HG02571 (cell line): ENCODE measurements around the gene CELF4.

Source experiments
- ATAC-seq: cut with Tn5 transposase; IDR thresholded peaks from one replicate; pipeline ENCODE4 v1.9.1; 2021; ENCODE audit warnings: mild to moderate bottlenecking, moderate library complexity; ENCODE audit not compliant: unreplicated experiment

Gene CELF4

DNA sequence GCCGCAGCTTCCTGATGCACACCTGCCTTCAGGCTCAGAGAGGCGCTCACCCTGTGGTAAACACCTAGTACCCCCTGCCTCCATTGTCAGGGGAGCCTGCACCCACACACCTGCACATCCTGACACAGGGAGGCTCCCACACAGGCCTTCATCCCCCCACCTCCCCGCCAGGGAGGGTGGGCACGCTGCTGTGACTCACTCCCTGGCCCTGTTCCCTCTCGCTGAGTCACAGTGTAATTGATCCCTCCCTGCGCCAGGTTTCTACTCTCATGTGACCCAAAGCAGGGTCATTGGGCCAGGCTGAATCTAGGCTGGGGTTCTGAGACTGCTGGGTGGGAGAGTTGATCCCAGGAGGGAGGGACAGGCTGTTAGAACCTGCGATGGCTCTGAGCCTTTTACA is 8.5 kb upstream of the CELF4 start:
- ATAC-seq, result no peak

- no peak for ATAC-seq
Observed at GRCh38 chr18:37572736-37573135, 7.1 kb upstream of the CELF4 start.

DNA sequence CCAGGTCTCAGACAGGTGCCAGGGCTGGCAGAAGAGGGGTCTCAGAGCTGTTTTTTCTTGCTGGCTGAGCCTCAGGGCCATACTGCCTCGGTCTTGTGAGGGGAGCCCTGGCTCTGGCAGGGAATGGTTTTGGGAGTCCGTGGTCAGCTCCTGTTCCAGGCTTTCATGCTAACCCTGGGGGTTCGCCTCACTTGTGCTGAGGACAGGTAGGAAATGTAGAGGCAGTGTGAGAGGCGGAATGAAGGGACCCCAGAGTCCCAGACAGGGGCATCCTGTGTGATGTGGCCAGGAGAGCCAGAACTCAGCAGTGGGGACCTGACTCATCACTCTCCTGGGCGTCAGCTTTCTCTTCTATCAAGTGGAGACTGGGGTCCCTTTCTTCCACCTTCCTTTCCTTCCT is 5.7 kb upstream of the CELF4 start:
- no peak for ATAC-seq

DNA sequence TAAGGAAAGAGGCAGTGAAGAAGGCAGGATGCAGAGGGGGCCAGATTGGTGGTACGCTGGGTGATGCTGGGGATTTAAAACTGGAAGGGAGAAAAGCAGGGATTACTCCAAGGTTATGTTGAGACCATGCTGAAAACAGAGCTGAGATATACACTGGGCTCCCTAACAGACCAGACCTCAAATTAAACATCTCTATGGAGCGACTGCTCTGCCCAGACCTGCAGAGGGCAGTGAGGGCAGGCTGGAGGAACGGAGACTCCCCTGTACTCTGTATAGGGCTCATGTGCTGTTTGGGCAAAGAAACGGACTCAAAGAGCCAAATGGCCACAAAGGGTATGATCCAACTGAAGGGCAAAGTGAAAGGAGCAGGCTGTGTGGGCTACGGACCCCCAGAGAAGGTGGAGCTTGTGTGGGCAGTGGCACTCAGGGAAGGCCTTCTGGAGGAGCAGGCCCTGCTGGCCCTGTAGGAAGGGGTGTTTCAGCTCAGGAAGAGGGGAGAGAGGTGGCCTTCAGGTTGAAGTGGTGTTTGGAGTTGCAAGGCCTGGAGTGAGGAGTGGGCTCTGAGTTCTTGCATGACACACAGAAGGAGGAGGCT is 4.8 kb upstream of the CELF4 start:
- ATAC-seq, result no peak

- no peak for ATAC-seq
Observed at GRCh38 chr18:37568671-37569070, 3.1 kb upstream of the CELF4 start.

- no peak for ATAC-seq
Observed at GRCh38 chr18:37567994-37568359, 2.4 kb upstream of the CELF4 start.

- ATAC-seq, result no peak
Observed at GRCh38 chr18:37567061-37567993, 1.7 kb upstream of the CELF4 start.

- ATAC-seq, result no peak
Observed at GRCh38 chr18:37566479-37567060, 972 bp upstream of the CELF4 start.

GRCh38 chr18:37565977-37566478 is 430 bp upstream of the CELF4 start:
- ATAC-seq, result no peak

- no peak for ATAC-seq
Observed at GRCh38 chr18:37564711-37565100, 892 bp downstream of the CELF4 start.

DNA sequence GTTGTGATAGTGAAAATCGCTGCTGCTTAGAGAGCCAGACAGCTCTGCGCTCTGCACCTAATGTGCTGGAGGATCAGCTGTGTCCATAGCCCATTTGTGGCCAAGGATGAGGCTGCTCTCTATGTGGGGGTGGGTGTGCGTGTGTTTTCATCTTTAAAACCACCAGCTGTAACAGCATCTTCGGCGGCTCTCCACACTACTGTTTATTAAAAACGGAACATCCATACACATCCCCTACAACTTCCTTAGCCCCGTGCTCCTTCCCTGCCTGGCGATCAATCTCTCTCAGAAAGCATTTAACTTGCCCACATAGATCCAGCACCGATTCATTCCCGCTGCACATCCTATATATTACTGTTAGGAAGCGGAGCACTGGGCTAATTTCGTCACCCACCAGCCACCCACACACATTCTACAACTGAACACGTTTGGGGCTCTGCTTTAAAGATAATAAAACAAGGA is 1.6 kb downstream of the CELF4 start:
- no peak for ATAC-seq

DNA sequence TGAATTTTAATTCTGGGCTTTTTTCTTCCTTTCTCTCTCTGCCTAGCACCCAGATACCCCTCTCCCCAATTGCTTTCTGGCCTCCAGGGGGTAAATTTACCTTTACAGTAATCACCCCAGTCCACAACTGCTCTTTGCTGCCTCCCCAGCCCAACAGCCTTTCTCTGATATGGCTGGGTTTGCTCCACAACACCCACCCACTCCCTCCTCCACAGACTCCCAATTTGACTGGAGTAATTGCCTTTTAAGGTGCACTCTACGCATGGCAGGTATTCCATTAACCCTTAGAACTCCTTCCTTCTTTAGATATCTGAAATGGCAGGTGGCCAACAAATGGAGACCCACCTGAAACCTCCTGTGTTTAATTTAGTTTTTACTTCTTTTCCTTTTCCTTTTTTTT is 3.6 kb downstream of the CELF4 start:
- ATAC-seq, result no peak

GRCh38 chr18:37560003-37560402 is 5.6 kb downstream of the CELF4 start:
- ATAC-seq, result no peak

GRCh38 chr18:37559194-37559593 is 6.4 kb downstream of the CELF4 start:
- no peak for ATAC-seq

DNA sequence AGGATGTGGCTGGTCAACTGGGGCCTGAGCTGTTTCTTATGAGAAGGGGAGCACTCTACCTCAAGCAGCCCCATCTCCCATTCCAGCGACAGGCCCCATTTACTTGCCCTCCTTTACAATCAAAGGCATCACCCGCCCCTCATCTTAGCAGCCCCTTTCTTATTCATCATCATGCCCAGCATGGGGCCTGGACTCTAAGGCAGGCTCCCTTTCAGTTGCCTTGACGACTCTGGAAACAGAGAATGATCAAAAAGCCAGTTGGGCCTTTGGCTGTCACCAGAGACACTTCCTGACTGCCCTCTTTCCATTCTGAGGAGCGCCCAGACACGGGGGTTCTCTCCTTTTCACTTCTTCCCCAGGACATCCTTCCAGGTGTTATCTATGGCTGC is 11.2 kb downstream of the CELF4 start:
- ATAC-seq, result no peak

DNA sequence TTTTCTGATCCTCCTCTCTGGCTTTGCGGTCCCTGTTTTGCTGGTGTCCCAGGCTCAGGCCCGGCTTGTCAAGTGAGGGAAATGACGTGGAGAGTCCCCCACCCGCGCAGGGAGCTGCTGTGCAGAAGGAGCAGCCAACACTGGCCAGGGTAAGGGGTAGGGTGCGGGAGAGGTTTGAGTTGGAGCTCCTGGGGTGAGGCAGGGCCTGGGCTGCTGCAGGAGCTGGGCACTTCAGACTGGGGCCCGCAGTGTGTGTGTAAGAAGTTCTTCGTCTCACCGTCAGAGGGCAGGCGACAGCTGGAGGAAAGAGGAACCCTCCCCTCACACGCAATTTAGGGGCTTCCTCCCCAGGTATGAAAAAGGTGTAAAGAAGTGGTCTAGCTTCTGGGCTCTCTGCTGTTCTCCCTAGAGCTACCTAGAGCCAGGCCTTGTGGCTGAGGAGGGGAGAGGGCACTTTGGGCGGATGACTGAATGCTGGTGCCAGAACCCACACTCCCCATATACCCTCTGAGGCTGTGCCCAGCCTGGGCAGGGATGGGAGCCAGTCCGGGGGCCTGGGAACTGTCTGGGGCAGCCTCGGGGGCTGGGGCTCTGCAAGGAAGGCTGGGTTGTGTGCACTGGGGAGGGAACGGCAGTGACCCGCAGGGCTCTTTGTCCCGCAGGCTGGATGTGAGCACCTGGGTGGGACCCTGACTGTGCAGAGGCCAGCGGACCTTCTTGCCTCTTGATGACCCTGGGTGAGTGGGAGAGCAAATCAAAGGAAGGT is 11.8 kb downstream of the CELF4 start:
- no peak for ATAC-seq

DNA sequence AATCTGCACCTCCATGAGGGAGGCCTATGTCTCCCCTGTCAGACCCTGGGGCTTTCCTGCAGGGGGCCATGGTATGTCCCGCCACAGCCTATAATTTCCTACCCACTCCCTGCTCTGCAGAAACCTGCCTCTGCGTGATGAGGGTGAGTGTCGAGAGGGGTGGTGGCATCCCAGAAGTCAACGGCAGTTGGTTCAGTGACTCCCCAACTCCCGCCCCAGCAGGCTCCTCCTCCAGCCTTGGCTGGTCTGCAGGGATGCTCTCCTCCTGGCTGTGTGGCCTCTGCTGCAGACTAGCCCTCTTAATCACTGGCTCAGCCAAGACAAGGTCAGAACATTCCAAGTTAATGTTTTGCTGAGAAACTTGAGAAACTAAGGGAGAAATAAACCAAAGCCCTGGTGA is 13.3 kb downstream of the CELF4 start:
- ATAC-seq, result no peak

- no peak for ATAC-seq
Observed at GRCh38 chr18:37551846-37552245, 13.8 kb downstream of the CELF4 start.

DNA sequence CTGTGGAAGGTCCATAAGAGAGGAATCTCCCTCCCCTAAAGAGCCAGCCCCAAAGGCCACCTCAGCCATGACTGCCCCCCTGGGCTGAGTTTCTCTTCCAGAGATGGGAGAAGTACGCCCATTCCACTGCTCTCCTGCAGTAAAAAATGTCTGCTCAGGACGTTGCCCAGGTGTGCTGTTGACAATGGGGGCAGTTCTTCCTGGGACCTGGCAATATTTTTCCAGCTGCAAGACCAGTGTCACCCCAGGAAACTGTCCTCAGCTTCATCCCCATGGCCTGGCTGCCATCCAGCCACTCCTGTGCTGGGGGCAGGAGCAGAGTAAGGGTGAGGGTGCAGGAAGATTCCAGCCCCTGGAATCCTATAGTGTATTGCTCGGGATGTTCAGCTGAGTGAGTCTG is 14.3 kb downstream of the CELF4 start:
- no peak for ATAC-seq

DNA sequence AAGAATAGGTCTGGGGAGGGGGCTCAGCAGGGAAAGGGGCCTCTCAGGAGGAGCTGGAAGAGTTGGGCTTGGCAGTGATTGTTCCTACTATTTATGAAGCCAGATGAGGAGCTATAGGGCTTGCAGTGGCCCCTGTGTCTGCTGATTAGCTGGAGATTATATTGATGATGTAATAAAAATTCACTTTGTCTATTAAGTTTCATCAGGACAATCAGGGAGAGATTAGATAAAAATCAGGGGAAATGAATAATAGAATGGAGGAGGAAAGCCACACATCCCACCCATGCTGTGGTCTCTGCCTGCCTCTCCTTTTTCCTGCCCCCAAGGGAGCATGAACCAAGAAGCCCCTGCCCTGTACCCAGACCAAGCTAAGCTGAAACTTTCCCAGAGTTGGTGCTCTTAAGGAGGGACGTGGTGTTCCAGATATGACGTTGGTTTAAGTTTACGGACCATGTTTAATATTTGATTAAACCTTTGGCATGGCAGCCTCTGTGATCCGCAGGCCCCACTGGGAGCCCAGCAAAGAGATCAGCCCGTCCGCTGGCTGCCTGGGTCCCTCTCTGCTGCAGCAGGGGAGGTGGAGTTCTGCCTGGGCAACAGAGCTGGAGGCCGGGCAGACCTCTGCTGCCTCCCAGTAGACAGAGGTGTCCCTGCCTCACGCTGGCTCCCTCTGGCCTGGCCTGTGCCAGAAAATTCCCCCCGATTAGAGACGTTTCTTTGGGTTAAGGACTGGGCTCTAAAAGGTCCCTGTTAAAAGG is 15.3 kb downstream of the CELF4 start:
- ATAC-seq, result no peak
